Heart right ventricle (tissue), 16 donors: Measurements from ENCODE around the gene AGBL1. TPM values are rescaled to one million over a fixed set of nuclear protein-coding genes. Genes with fewer than 3 reads are reported as not detected.

Experiments used
- ATAC-seq, 8 donors: fragments of 200-7000 bp; cut with Tn5 transposase; one replicate each; pipeline ENCODE4 v1.9.1; 2020; ENCODE audit warnings: mild to moderate bottlenecking in 8 of 8, moderate library complexity in 8 of 8, moderate number of reproducible peaks in 1 of 8
- DNase-seq, 2 donors: peaks; one replicate each; pipeline ENCODE4 v3.0.0-alpha.2; 2020
- H3K27ac ChIP-seq, 10 donors: fragments of 200-600 bp; sonication (generic) in 2 of 10; one replicate each; pipeline versions ENCODE4 v1.5.0 to v1.8.0; 2020 to 2022; ENCODE audit warnings: mild to moderate bottlenecking in 3 of 10
- H3K27me3 ChIP-seq, 7 donors: fragments of 200-600 bp; one replicate each; pipeline ENCODE4 v1.8.0; 2021 to 2022; ENCODE audit warnings: mild to moderate bottlenecking in 2 of 7
- H3K36me3 ChIP-seq, 9 donors: fragments of 200-600 bp; sonication (generic) in 1 of 9; one replicate each; pipeline versions ENCODE4 v1.5.0 to v1.8.0; 2020 to 2022; ENCODE audit warnings: mild to moderate bottlenecking in 2 of 9
- H3K4me1 ChIP-seq, 9 donors: fragments of 200-600 bp; sonication (generic) in 1 of 9; one replicate each; pipeline versions ENCODE4 v1.5.0 to v1.8.0; 2020 to 2022; ENCODE audit warnings: mild to moderate bottlenecking in 4 of 9
- H3K4me3 ChIP-seq, 10 donors: fragments of 200-600 bp; sonication (generic) in 2 of 10; one replicate each; pipeline versions ENCODE4 v1.5.0 to v1.8.0; 2020 to 2022; ENCODE audit warnings: mild to moderate bottlenecking in 7 of 10, moderate library complexity in 2 of 10
- H3K9me3 ChIP-seq, 11 donors: fragments of 200-600 bp in 10 of 11; sonication (generic) in 2 of 11; one replicate each; pipeline versions ENCODE4 v1.5.0 to v1.8.0; 2013 to 2022; ENCODE audit warnings: mild to moderate bottlenecking in 2 of 11, control low read depth in 1 of 11, moderate library complexity in 1 of 11
- CTCF ChIP-seq, 9 donors: fragments of 200-600 bp; sonication (generic) in 2 of 9; IDR thresholded peaks; one replicate each; pipeline versions ENCODE4 v1.5.0 to v1.8.0; 2021 to 2022; ENCODE audit warnings: antibody characterized with exemption in 9 of 9, mild to moderate bottlenecking in 5 of 9, moderate library complexity in 1 of 9
- WGBS, 2 donors: extraction: QIAGEN DNeasy Blood & Tissue Kit; methylation state at CpG; one replicate each; pipeline ENCODE4 v1.1.7; 2013; ENCODE audit warnings: inconsistent platforms in 1 of 2; 5-methylcytosine and 5-hydroxymethylcytosine counted together
- intact Hi-C, 10 donors: fragments of 100-400 bp; cut with DNase I; formaldehyde crosslinking; loops; one replicate each; pipeline versions ENCODE4 v1.11.1 to v1.14.2; 2022
- polyA plus RNA-seq, 2 donors: library from polyadenylated mRNA; stranded (reverse); fragments of 200-250 nt; gene quantifications; one replicate each; pipeline ENCODE4 v1.2.3, GENCODE V29; 2013
- total RNA-seq, 10 donors: library from RNA; stranded (reverse); fragmentation: NEBNext Ultra II Directional in 3 of 10; extraction: Animal tissue kit (Norgen Biotek cat#: 25700) in 3 of 10; gene quantifications; one replicate each; pipeline versions ENCODE4 v1.2.1 to v1.2.4, GENCODE V29; 2021 to 2023
- donor health status: Arrhythmogenic right ventricular cardiomyopathy.
- donor health status: ischemic (EF 13 %, LVEDD 7.1; RV severe dilation, severe dysfunction).
- donor health status: healthy with polysubstance abuse.
- donor health status: DM: no; HTN: yes; CAD: no.
- donor health status: DM: no; HTN: no; CAD: no.
- donor health status: ischemic (EF 25% LVEDD 6.9; RV normal size, moderate dysfunction).
- donor health status: ischemic (EF 25% LVEDD 5.7; RV mildly dilated, moderate dysfunction).
- donor health status: healthy.
- donor health status: DM: yes; HTN: yes; CAD: no.
- donor health status: Ischemic cardiomyopathy.
- donor health status: ischemic (EF 35%, LVEDD 5.7; RV mildly dilated, moderate dysfunction).
- donor health status: nonischemic (EF 11% LVEDD 7.7; RV severe dilation, severe dysfunction).
- donor health status: DM: yes; HTN: yes; CAD: no.
- donor health status: PGD.
- donor health status: ischemic (EF 29% LVEDD 5.4; RV normal size, mild dysfunction).
- donor health status: nonischemic (EF 23%, LVEDD 6.1; RV moderate dilation, normal function).

Gene AGBL1
- total and polyA plus RNA-seq, 12 donors, result 0.02 to 0.13 (median 0.09) TPM; not detected in 7

GRCh38 chr15:86066174-86066834, 13.4 kb upstream of the AGBL1 start:
- no peaks in the 10 kb centered on the region for H3K4me1 ChIP-seq
- TF ChIP-seq CTCF (IDR thresholded peaks at IDR 0.05), result no peak
- H3K4me3 ChIP-seq, result no peak overlapping the region
- H3K36me3 ChIP-seq, result no peaks in the 10 kb centered on the region
- peaks cover 0 to 17% (median 0%) of the 10 kb centered on the region in 11 donors for H3K9me3 ChIP-seq
- H3K27me3 ChIP-seq, result peaks cover 0 to 26% (median 11%) of the 10 kb centered on the region in 7 donors
- H3K27ac ChIP-seq, result no peak overlapping the region
- intact Hi-C loops, result no loop called here
- WGBS, 2 donors, result 66 to 73% methylated on average over 6 of the region's 6 CpGs
- DNase-seq (no peak), ATAC-seq (no peak)

GRCh38 chr15:86073281-86073680, 6.4 kb upstream of the AGBL1 start:
- peaks cover 0 to 2% (median 0%) of the 10 kb centered on the region in 11 donors for H3K9me3 ChIP-seq
- ATAC-seq (no peak), DNase-seq (no peak)
- no peak for TF ChIP-seq CTCF (IDR thresholded peaks at IDR 0.05)
- H3K4me1 ChIP-seq, result no peaks in the 10 kb centered on the region
- no peak overlapping the region for H3K4me3 ChIP-seq
- no peaks in the 10 kb centered on the region for H3K36me3 ChIP-seq
- WGBS, 2 donors, result 40 to 47% methylated on average over 1 of the region's 1 CpG
- no peak overlapping the region for H3K27ac ChIP-seq
- peaks cover 0 to 26% (median 6%) of the 10 kb centered on the region in 7 donors for H3K27me3 ChIP-seq
- intact Hi-C loops, result no loop called here

- Histone ChIP-seq H3K27me3 (peaks cover 0 to 48% (median 17%) of the 10 kb centered on the region in 7 donors), H3K36me3 (no peaks in the 10 kb centered on the region), H3K4me1 (no peaks in the 10 kb centered on the region), H3K27ac (no peak overlapping the region), H3K9me3 (no peaks in the 10 kb centered on the region), H3K4me3 (no peak overlapping the region)
- intact Hi-C loops, result no loop called here
- TF ChIP-seq CTCF (IDR thresholded peaks at IDR 0.05), result no peak
- no peak for ATAC-seq
- WGBS, 2 donors, result 28 to 33% methylated on average over 3 of the region's 3 CpGs
- no peak for DNase-seq
These were observed 3.2 kb upstream of the AGBL1 start for GRCh38 chr15:86076468-86076867.

GRCh38 chr15:86077070-86077469, 2.6 kb upstream of the AGBL1 start:
- ATAC-seq, result no peak
- H3K9me3 ChIP-seq, result no peaks in the 10 kb centered on the region
- TF ChIP-seq CTCF (IDR thresholded peaks at IDR 0.05), result no peak
- H3K4me3 ChIP-seq, result no peak overlapping the region
- peaks cover 0 to 53% (median 17%) of the 10 kb centered on the region in 7 donors for H3K27me3 ChIP-seq
- intact Hi-C loops, result no loop called here
- H3K36me3 ChIP-seq, result no peaks in the 10 kb centered on the region
- no peak overlapping the region for H3K27ac ChIP-seq
- 33 to 39% methylated on average over 2 of the region's 2 CpGs for WGBS, 2 donors
- no peaks in the 10 kb centered on the region for H3K4me1 ChIP-seq
- no peak for DNase-seq
